GM18861 (cell line): ENCODE measurements around the gene IL2.

Experiments
- ATAC-seq: cut with Tn5 transposase; IDR thresholded peaks from one replicate; pipeline ENCODE4 v1.9.1; 2021; ENCODE audit not compliant: unreplicated experiment

The IL2 gene

DNA sequence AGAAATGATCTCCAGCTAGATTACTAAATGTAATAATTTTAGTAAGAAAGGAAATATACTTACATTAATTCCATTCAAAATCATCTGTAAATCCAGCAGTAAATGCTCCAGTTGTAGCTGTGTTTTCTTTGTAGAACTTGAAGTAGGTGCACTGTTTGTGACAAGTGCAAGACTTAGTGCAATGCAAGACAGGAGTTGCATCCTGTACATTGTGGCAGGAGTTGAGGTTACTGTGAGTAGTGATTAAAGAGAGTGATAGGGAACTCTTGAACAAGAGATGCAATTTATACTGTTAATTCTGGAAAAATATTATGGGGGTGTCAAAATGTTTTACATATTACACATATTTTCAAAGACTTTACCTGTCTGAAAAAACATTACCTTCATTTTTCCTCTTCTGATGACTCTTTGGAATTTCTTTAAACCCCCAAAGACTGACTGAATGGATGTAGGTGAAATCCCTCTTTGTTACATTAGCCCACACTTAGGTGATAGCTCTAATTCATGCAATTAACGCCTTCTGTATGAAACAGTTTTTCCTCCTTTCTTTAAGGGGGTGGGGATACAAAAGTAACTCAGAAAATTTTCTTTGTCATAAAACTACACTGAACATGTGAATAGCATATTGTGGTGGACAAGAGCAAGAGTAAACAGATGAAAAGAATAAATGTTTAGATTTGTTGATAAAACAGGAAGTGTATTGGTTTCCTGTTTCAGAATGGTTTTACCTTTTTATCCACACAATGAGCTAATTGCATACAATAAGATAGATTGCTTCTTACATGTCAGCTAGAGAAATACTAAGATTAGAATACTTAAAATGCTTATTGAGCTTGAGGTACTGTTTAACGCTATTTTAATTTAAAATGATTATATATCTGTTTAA, at the start of gene IL2:
IL2 (minus strand) TSS at position 495 of the 886 bp plus-strand sequence; CDS start at position 210, 285 bp downstream.
- ATAC-seq = no peak

- no peak for ATAC-seq
Observed at GRCh38 chr4:122503214-122503613, 46.7 kb upstream of the IL2 start.

DNA sequence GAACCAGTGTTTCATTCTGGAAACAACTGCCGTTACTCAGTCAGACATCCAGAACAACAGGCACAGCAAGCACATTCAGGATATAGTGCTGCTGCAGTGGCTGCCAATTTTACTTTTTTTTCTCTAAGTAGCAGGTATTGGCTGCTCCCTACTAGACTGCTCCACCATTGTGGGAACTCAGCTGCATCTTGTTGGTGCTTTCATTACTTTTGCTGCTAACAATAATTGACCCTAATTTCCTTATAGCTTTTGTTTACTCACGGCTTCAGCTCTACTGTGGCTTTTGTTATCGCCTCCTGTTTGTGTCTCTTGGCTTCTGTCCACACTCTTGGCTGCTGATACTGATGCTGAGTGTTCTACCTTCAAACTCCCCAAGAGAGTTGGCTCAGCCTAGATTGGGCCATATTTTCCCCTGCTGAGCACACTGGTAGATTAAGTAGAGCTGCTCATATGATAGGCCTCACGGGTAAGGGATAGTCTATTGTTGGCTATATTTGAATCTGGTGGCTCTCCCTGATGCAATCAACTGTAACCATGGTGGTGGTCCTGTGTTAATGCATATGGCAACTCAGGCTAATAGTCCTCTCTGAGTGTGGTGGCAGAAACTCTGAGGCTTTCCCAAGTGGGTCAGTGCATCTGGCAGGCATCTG, 44.5 kb upstream of the IL2 start:
- no peak for ATAC-seq

DNA sequence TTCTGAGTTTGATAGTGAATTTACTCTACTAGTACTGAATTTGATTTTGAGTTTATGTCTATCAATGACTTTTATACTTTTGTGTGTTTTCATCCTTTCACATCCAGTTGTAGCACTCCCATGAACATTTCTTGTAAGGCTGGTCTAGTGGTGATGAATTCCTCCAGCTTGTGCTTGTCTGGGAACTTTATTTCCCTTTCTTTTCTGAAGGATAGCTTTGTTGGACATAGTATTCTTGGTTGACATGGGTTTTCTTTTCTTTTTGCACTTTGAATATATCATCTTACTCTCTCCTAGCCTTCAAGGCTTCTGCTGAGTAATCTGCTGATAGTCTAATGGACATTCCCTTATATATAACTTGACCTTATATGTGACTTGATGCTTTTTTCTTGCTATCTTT, 32.5 kb upstream of the IL2 start:
- ATAC-seq = no peak

- ATAC-seq = no peak
Observed at GRCh38 chr4:122483481-122483880, 27.0 kb upstream of the IL2 start.

GRCh38 chr4:122481766-122482405, 25.4 kb upstream of the IL2 start:
- no peak for ATAC-seq

DNA sequence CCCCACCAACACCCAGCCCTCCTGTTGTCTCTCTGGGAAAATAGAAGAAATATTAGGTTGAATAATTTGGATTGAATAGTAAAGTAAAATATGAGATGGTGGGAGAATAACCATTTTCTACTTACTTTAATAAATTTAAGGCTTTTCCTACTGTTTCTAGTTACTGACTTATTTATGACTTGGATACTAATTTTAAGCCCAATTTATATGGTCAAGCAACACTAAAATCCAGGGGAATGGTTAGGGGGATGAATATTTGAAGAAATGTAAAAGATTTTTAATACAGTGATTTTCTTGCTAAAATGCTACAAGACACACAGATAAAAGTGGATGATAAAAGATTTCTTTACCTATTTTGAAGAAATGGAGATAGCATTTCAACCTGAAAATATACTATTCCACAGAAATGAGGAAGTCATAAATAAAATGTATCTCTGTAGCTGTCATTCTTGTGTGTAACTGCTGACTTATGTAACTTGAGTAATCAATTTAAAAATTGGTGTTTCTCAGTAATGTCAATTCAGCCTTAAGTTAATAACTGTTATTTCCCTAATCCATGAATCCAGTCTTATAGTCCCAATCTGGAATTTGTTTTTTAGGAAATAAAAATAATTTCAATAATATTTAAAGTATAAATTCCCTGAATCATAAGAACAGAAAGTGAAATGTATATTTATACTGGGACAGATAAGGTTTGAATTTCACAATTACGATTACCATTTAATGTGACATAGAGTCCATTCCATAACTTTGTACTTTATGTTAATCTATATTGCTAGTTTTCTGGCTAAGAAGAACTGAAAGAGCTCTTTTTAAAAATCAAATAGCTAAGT, 24.3 kb upstream of the IL2 start:
- no peak for ATAC-seq

DNA sequence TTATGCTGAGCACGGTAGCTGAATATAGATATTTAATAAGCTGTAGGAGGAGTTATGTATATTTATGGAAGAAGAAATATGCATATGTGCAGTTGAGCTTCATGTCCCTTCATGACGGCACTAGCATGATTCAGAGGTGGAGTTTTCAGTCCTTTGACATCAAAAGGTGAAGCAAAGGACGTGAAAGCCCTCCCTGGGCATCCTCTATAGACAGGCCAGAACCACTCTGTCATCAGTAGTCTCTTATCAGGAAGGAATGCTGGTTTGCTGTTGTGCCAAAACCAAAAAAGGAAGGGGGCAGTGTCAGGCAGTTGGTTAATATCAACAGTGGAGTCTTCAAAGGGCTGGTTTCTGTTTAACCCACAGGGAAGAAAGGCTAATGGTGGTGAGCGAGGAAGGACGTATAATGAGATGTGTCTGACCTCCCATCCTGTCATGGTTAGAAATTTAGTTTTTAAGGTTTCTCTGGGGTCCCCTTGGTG, 23.5 kb upstream of the IL2 start:
- no peak for ATAC-seq

- no peak for ATAC-seq
Observed at GRCh38 chr4:122476745-122477144, 20.2 kb upstream of the IL2 start.

DNA sequence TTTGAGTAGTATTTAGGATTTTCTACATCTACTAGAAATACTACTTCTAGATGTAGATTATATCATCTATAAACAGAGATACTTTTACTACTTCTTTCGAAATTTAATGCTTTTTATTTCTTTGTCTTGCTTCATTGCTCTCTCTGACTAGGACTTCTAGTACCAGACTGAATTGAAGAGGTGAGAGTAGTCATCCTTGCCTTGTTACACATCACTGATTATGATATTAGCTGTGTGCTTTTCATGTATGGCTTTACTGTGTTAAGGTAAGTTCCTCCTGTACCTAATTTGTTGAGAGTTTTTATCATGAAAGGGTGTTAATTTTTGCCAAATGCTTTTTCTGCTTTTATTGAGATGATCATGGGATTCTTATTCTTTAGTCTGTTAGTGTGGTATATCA, 19.6 kb upstream of the IL2 start:
- no peak for ATAC-seq

DNA sequence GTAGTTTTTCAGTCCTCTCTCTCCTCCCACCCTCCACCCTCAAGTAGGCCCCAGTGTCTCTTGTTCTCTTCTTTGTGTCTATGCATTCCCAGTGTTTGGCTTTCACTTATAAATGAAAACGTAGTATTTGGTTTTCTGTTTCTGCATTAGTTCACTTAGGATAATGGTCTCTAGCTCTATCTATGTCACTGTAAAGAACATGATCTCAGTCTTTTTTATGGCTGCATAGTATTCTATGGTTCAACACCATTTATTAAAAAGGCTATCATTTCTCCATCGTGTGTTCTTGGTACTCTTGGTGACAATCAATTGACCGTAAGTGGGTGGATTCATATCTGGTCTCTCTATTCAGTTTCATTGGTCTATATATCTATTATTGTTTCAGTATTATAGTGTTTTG, 18.7 kb upstream of the IL2 start:
- ATAC-seq = no peak

GRCh38 chr4:122469457-122469856, 12.9 kb upstream of the IL2 start:
- no peak for ATAC-seq

GRCh38 chr4:122458625-122459024, 2.1 kb upstream of the IL2 start:
- ATAC-seq = peak; percentile 80

DNA sequence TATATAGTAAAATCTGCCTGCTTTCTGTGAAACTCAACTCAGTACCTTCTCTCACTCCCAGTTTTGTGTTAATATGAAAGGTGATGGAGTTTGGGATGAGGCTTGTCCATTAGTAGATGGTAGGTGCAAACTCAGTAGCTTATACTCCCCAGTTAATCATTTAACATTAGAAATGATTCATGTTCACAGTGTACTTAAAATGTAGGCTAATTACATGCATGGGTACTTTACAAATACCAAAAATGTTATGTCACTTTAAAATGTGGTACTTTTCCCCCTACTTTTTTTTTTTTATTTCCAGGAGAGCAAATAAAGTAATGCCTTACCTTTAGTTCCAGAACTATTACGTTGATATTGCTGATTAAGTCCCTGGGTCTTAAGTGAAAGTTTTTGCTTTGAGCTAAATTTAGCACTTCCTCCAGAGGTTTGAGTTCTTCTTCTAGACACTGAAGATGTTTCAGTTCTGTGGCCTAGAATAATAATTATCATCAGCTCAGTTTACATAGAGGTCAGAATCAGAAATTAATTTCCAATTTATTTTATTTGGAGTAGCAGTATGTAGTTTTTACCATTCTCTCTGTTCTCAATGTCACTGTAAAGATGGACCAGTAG, 3.0 kb downstream of the IL2 start:
- ATAC-seq = no peak

DNA sequence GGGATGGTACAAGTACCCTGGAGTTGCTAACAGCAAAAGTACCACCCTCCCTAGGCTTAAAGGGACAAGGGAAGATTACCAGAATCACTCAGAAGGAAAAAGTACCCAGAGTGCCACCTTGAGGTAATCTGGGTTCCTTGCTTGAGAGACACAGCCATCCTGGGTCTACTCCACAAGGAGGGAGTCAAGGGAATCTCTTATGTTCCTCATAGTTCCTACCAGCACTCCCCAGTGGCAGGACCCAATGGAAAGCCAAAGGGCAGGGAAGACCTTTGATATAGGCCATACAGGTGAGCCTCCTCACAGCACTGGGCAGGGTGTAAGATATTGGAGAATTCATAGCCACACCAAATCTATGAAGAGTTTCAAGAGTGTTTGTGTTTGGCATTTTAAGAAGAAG, 5.7 kb downstream of the IL2 start:
- no peak for ATAC-seq

DNA sequence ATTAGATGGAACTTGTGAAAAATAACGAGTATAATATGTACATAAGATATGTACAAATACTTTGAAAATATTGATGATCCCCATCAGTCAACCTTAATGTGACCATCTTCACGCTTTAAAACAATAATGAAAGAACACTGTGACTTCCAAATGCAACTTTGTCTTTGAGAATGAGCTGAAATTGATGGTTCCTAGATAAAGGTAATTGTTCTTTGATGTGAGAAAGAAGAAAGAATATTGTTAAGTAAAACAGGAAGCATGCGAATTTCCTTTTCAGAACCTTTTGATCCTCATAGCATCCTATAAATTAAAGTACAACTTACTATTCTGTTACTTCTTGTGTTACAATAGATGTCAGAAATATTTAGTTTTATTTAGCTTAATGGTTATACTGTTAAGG, 22.2 kb downstream of the IL2 start:
- no peak for ATAC-seq

GRCh38 chr4:122431351-122431750, 25.2 kb downstream of the IL2 start:
- no peak for ATAC-seq

DNA sequence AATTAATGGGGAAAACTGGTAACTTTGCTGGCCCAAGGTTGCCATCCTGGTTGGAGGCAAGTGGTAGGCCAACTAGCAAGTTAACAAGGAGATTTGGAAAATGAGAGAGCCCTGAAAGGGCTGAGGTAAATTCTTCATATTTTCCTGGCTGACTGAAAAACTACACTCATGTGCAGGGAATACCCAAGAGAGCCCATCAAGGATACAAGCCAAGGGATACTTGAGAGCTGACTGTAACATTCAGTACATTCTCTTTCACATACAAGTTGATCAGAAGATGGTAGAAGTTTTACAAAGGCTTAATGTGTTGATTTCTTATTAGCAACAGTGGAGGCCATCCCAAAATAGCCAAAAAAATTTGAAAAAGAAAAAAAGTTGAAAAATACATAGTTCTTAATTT, 33.3 kb downstream of the IL2 start:
- ATAC-seq = no peak

GRCh38 chr4:122412547-122412946, 44.0 kb downstream of the IL2 start:
- peak; percentile 60 for ATAC-seq

DNA sequence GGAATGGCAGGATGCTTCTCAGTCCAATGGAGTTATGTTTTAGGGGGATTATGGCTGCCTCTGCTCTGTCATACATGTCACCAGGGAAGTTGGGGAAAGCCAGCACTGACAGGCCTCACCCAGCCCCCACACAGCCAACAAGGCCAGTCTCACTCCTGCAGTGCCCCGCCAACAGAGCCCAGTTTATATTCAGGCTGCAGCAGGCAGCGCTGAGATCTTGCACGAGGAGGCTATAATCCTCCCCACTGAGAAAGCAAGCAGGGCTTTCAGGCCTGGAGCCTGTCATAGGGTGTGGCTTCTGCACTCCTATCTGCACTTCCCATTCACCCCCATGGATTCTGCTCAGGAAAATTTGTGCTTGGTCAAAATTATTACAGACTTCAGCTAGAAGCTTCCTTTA, 52.7 kb downstream of the IL2 start:
- ATAC-seq = no peak
